Skeletal muscle tissue (tissue), 4 donors: ENCODE data around the gene CRTC3. TPM values are rescaled to one million over a fixed set of nuclear protein-coding genes. Genes with fewer than 3 reads are reported as not detected.
"Not testable (repeated sequence)": the region's sequence is repeated elsewhere in the genome, so short reads cannot be mapped to it uniquely, and the experiment has no call there.

Experiments
- H3K27ac ChIP-seq: one replicate; pipeline ENCODE4 v1.7.0; 2013; ENCODE audit warnings: mild to moderate bottlenecking, low read depth, low read length, inconsistent platforms
- H3K27me3 ChIP-seq, 3 donors: one replicate each; pipeline ENCODE4 v1.7.0; 2013; ENCODE audit warnings: low read length in 3 of 3; ENCODE audit not compliant: control insufficient read depth in 3 of 3, insufficient read depth in 3 of 3
- H3K36me3 ChIP-seq, 3 donors: one replicate each; pipeline ENCODE4 v1.7.0; 2013; ENCODE audit warnings: low read length in 3 of 3; ENCODE audit not compliant: control insufficient read depth in 3 of 3, insufficient read depth in 3 of 3
- H3K4me1 ChIP-seq, 3 donors: one replicate each; pipeline ENCODE4 v1.7.0; 2013; ENCODE audit warnings: low read length in 3 of 3, mild to moderate bottlenecking in 3 of 3; ENCODE audit not compliant: control insufficient read depth in 3 of 3, insufficient read depth in 3 of 3
- H3K4me3 ChIP-seq, 3 donors: one replicate each; pipeline ENCODE4 v1.7.0; 2013; ENCODE audit warnings: low read length in 3 of 3
- H3K9ac ChIP-seq, 3 donors: one replicate each; pipeline ENCODE4 v1.7.0; 2013; ENCODE audit warnings: low read length in 3 of 3, mild to moderate bottlenecking in 3 of 3, moderate library complexity in 2 of 3, low read depth in 1 of 3
- H3K9me3 ChIP-seq, 3 donors: one replicate each; pipeline ENCODE4 v1.7.0; 2013; ENCODE audit warnings: low read length in 3 of 3; ENCODE audit not compliant: control insufficient read depth in 3 of 3
- total RNA-seq: library from RNA; depleted of rRNA; stranded (reverse); fragments of >200 nt; gene quantifications from one replicate; pipeline ENCODE4 v1.2.3, GENCODE V29; 2014
- donor health status: Osteomylitis.

The CRTC3 gene
- total RNA-seq, 1 donor from 2014 or later: 23.0 TPM

GRCh38 chr15:90496791-90497190, 32.9 kb upstream of the CRTC3 start:
- Histone ChIP-seq H3K36me3 (peaks cover 41 to 77% (median 77%) of the 10 kb centered on the region in 3 donors), H3K9me3 (no peaks in the 10 kb centered on the region), H3K27ac (no peak overlapping the region), H3K9ac (no peak overlapping the region), H3K27me3 (no peaks in the 10 kb centered on the region), H3K4me3 (no peak overlapping the region), H3K4me1 (no peaks in the 10 kb centered on the region)

- Histone ChIP-seq H3K9me3 (no peaks in the 10 kb centered on the region), H3K4me1 (no peaks in the 10 kb centered on the region), H3K27ac (no peak overlapping the region), H3K36me3 (peaks cover 38 to 78% (median 77%) of the 10 kb centered on the region in 3 donors), H3K27me3 (no peaks in the 10 kb centered on the region), H3K4me3 (no peak overlapping the region), H3K9ac (no peak overlapping the region)
These were observed 32.3 kb upstream of the CRTC3 start for GRCh38 chr15:90497376-90497775.

- Histone ChIP-seq H3K9me3 (no peaks in the 10 kb centered on the region), H3K9ac (no peak overlapping the region), H3K27ac (no peak overlapping the region), H3K4me3 (no peak overlapping the region), H3K4me1 (no peaks in the 10 kb centered on the region), H3K27me3 (no peaks in the 10 kb centered on the region), H3K36me3 (peaks cover 33 to 74% (median 72%) of the 10 kb centered on the region in 3 donors)
These were observed 31.8 kb upstream of the CRTC3 start for GRCh38 chr15:90497912-90498311.

- H3K4me3 ChIP-seq: no peak overlapping the region
- H3K27ac ChIP-seq: no peak overlapping the region
- H3K27me3 ChIP-seq: no peaks in the 10 kb centered on the region
- no peak overlapping the region for H3K9ac ChIP-seq
- H3K9me3 ChIP-seq: no peaks in the 10 kb centered on the region
- H3K4me1 ChIP-seq: no peaks in the 10 kb centered on the region
- peaks cover 20 to 57% (median 55%) of the 10 kb centered on the region in 3 donors for H3K36me3 ChIP-seq
These were observed 29.6 kb upstream of the CRTC3 start for GRCh38 chr15:90500171-90500570.

- Histone ChIP-seq H3K4me3 (no peak overlapping the region), H3K9me3 (no peaks in the 10 kb centered on the region), H3K27ac (no peak overlapping the region), H3K27me3 (no peaks in the 10 kb centered on the region), H3K9ac (no peak overlapping the region), H3K36me3 (peaks cover 15 to 48% (median 46%) of the 10 kb centered on the region in 3 donors), H3K4me1 (no peaks in the 10 kb centered on the region)
These were observed 27.8 kb upstream of the CRTC3 start for GRCh38 chr15:90501898-90502297.

GRCh38 chr15:90510781-90511180, 18.9 kb upstream of the CRTC3 start:
- not testable (repeated sequence) for H3K9me3 ChIP-seq, H3K4me1 ChIP-seq, H3K27ac ChIP-seq, H3K27me3 ChIP-seq, H3K9ac ChIP-seq, H3K36me3 ChIP-seq, H3K4me3 ChIP-seq

GRCh38 chr15:90511211-90511618, 18.5 kb upstream of the CRTC3 start:
- H3K27me3 ChIP-seq, H3K4me1 ChIP-seq, H3K4me3 ChIP-seq, H3K36me3 ChIP-seq, H3K9me3 ChIP-seq, H3K9ac ChIP-seq, H3K27ac ChIP-seq: not testable (repeated sequence)

GRCh38 chr15:90512276-90512675, 17.4 kb upstream of the CRTC3 start:
- H3K9ac ChIP-seq: no peak overlapping the region
- no peaks in the 10 kb centered on the region for H3K36me3 ChIP-seq
- no peak overlapping the region for H3K4me3 ChIP-seq
- no peak overlapping the region for H3K27ac ChIP-seq
- H3K27me3 ChIP-seq: no peaks in the 10 kb centered on the region
- no peaks in the 10 kb centered on the region for H3K4me1 ChIP-seq
- no peaks in the 10 kb centered on the region for H3K9me3 ChIP-seq

GRCh38 chr15:90512981-90513380, 16.7 kb upstream of the CRTC3 start:
- H3K27me3 ChIP-seq: no peaks in the 10 kb centered on the region
- H3K27ac ChIP-seq: no peak overlapping the region
- H3K4me1 ChIP-seq: no peaks in the 10 kb centered on the region
- no peaks in the 10 kb centered on the region for H3K9me3 ChIP-seq
- no peak overlapping the region for H3K4me3 ChIP-seq
- no peaks in the 10 kb centered on the region for H3K36me3 ChIP-seq
- no peak overlapping the region for H3K9ac ChIP-seq

- Histone ChIP-seq H3K4me3 (no peak overlapping the region), H3K27ac (no peak overlapping the region), H3K9me3 (no peaks in the 10 kb centered on the region), H3K9ac (no peak overlapping the region), H3K36me3 (no peaks in the 10 kb centered on the region), H3K27me3 (no peaks in the 10 kb centered on the region), H3K4me1 (no peaks in the 10 kb centered on the region)
These were observed 16.3 kb upstream of the CRTC3 start for GRCh38 chr15:90513448-90513847.

GRCh38 chr15:90513893-90514292, 15.8 kb upstream of the CRTC3 start:
- not testable (repeated sequence) for H3K9ac ChIP-seq, H3K36me3 ChIP-seq, H3K4me1 ChIP-seq, H3K27me3 ChIP-seq, H3K9me3 ChIP-seq, H3K4me3 ChIP-seq, H3K27ac ChIP-seq
